Stimulated activated naive CD8-positive, alpha-beta T cell treated with anti-CD3 and anti-CD28 coated beads, Interleukin-15, Interleukin-2, amounts not matched to agents 100 ng/mL and 50 ng/mL, for 24 hours (primary cell): ENCODE measurements around the gene YOD1.
"Not testable (repeated sequence)": the region's sequence is repeated elsewhere in the genome, so short reads cannot be mapped to it uniquely, and the experiment has no call there.

Experiments used
- H3K27ac Mint-ChIP-seq: one replicate; pipeline ENCODE4 v1.8.0; 2021; ENCODE audit warnings: mild to moderate bottlenecking, mixed read lengths
- H3K27me3 Mint-ChIP-seq: one replicate; pipeline ENCODE4 v1.8.0; 2021; ENCODE audit warnings: mixed read lengths
- H3K36me3 Mint-ChIP-seq: one replicate; pipeline ENCODE4 v1.8.0; 2021; ENCODE audit warnings: low read depth, mixed read lengths
- H3K4me1 Mint-ChIP-seq: one replicate; pipeline ENCODE4 v1.8.0; 2021; ENCODE audit warnings: low read depth, mixed read lengths
- H3K4me3 Mint-ChIP-seq: one replicate; pipeline ENCODE4 v1.8.0; 2021; ENCODE audit warnings: mild to moderate bottlenecking, mixed read lengths
- H3K9me3 Mint-ChIP-seq: one replicate; pipeline ENCODE4 v1.8.0; 2021; ENCODE audit warnings: mixed read lengths

YOD1 gene

GRCh38 chr1:207047505-207047904, 3.5 kb downstream of the YOD1 start:
- Mint-ChIP-seq H3K27me3 (no peaks in the 10 kb centered on the region), H3K27ac (no peak overlapping the region), H3K4me1 (peaks cover 70% of the 10 kb centered on the region), H3K36me3 (peaks cover 59% of the 10 kb centered on the region), H3K9me3 (no peaks in the 10 kb centered on the region), H3K4me3 (no peak overlapping the region)

GRCh38 chr1:207045453-207045852, 5.6 kb downstream of the YOD1 start:
- H3K36me3 Mint-ChIP-seq: peaks cover 60% of the 10 kb centered on the region

GRCh38 chr1:207041397-207041796, 9.6 kb downstream of the YOD1 start:
- H3K27ac Mint-ChIP-seq, H3K27me3 Mint-ChIP-seq, H3K9me3 Mint-ChIP-seq, H3K4me3 Mint-ChIP-seq: not testable (repeated sequence)
- Mint-ChIP-seq H3K36me3 (peaks cover 32% of the 10 kb centered on the region), H3K4me1 (peaks cover 27% of the 10 kb centered on the region)

More at GRCh38 chr1:207045453-207045852, 5.6 kb downstream of the YOD1 start:
- Mint-ChIP-seq H3K4me3 (no peak overlapping the region), H3K4me1 (peaks cover 55% of the 10 kb centered on the region), H3K9me3 (no peaks in the 10 kb centered on the region), H3K27me3 (no peaks in the 10 kb centered on the region), H3K27ac (no peak overlapping the region)

- H3K36me3 Mint-ChIP-seq: peaks cover 21% of the 10 kb centered on the region
- peaks cover 16% of the 10 kb centered on the region for H3K4me1 Mint-ChIP-seq
- H3K4me3 Mint-ChIP-seq: no peak overlapping the region
- no peaks in the 10 kb centered on the region for H3K27me3 Mint-ChIP-seq
- no peak overlapping the region for H3K27ac Mint-ChIP-seq
- no peaks in the 10 kb centered on the region for H3K9me3 Mint-ChIP-seq
Measured at GRCh38 chr1:207040181-207040533, 10.9 kb downstream of the YOD1 start.

- no peak overlapping the region for H3K4me3 Mint-ChIP-seq
- H3K27ac Mint-ChIP-seq: no peak overlapping the region
Measured at GRCh38 chr1:207039380-207040180, 11.4 kb downstream of the YOD1 start.

GRCh38 chr1:207036865-207037264, 14.1 kb downstream of the YOD1 start:
- Mint-ChIP-seq H3K36me3 (no peaks in the 10 kb centered on the region), H3K27ac (no peak overlapping the region), H3K4me3 (no peak overlapping the region), H3K9me3 (no peaks in the 10 kb centered on the region), H3K4me1 (no peaks in the 10 kb centered on the region), H3K27me3 (peaks cover 14% of the 10 kb centered on the region)

More at GRCh38 chr1:207039380-207040180, 11.4 kb downstream of the YOD1 start:
- H3K36me3 Mint-ChIP-seq: peaks cover 16% of the 10 kb centered on the region
- H3K9me3 Mint-ChIP-seq: no peaks in the 10 kb centered on the region
- H3K27me3 Mint-ChIP-seq: no peaks in the 10 kb centered on the region
- peaks cover 12% of the 10 kb centered on the region for H3K4me1 Mint-ChIP-seq

- Mint-ChIP-seq H3K4me3 (no peak overlapping the region), H3K4me1 (no peaks in the 10 kb centered on the region), H3K9me3 (no peaks in the 10 kb centered on the region), H3K27ac (no peak overlapping the region), H3K36me3 (no peaks in the 10 kb centered on the region), H3K27me3 (peaks cover 23% of the 10 kb centered on the region)
Measured at GRCh38 chr1:207035877-207036551, 15.0 kb downstream of the YOD1 start.

- no peak overlapping the region for H3K4me3 Mint-ChIP-seq
- no peak overlapping the region for H3K27ac Mint-ChIP-seq
- peaks cover 31% of the 10 kb centered on the region for H3K27me3 Mint-ChIP-seq
- H3K36me3 Mint-ChIP-seq: no peaks in the 10 kb centered on the region
- no peaks in the 10 kb centered on the region for H3K9me3 Mint-ChIP-seq
- no peaks in the 10 kb centered on the region for H3K4me1 Mint-ChIP-seq
Measured at GRCh38 chr1:207034998-207035397, 16.0 kb downstream of the YOD1 start.

GRCh38 chr1:207034208-207034607, 16.8 kb downstream of the YOD1 start:
- H3K9me3 Mint-ChIP-seq: no peaks in the 10 kb centered on the region
- no peaks in the 10 kb centered on the region for H3K36me3 Mint-ChIP-seq
- H3K4me1 Mint-ChIP-seq: no peaks in the 10 kb centered on the region
- peaks cover 39% of the 10 kb centered on the region for H3K27me3 Mint-ChIP-seq
- H3K27ac Mint-ChIP-seq: no peak overlapping the region
- H3K4me3 Mint-ChIP-seq: no peak overlapping the region

- Mint-ChIP-seq H3K9me3 (no peaks in the 10 kb centered on the region), H3K27ac (no peak overlapping the region), H3K36me3 (no peaks in the 10 kb centered on the region), H3K4me1 (no peaks in the 10 kb centered on the region), H3K27me3 (peaks cover 46% of the 10 kb centered on the region), H3K4me3 (no peak overlapping the region)
Measured at GRCh38 chr1:207033302-207033701, 17.7 kb downstream of the YOD1 start.

- Mint-ChIP-seq H3K27ac (no peak within 1 kb of the TSS), H3K27me3 (peaks cover 51% of the 10 kb centered on the region), H3K36me3 (no peaks in the 10 kb centered on the region), H3K4me3 (no peak within 1 kb of the TSS), H3K9me3 (no peaks in the 10 kb centered on the region), H3K4me1 (no peaks in the 10 kb centered on the region)
Measured at GRCh38 chr1:207032528-207033017, 18.4 kb downstream of the YOD1 start, which contains the start of gene C1orf116. Gene C1orf116 (minus strand): TSS chr1:207032756. CDS start chr1:207027598, 5,158 bp downstream.

- Mint-ChIP-seq H3K9me3 (no peaks in the 10 kb centered on the region), H3K27ac (no peak overlapping the region), H3K4me1 (no peaks in the 10 kb centered on the region), H3K36me3 (no peaks in the 10 kb centered on the region), H3K27me3 (peaks cover 58% of the 10 kb centered on the region), H3K4me3 (no peak overlapping the region)
Measured at GRCh38 chr1:207031632-207032264, 19.3 kb downstream of the YOD1 start.

- Mint-ChIP-seq H3K4me1 (no peaks in the 10 kb centered on the region), H3K27me3 (peaks cover 62% of the 10 kb centered on the region), H3K4me3 (no peak overlapping the region), H3K27ac (no peak overlapping the region), H3K36me3 (no peaks in the 10 kb centered on the region), H3K9me3 (no peaks in the 10 kb centered on the region)
Measured at GRCh38 chr1:207031016-207031415, 20.0 kb downstream of the YOD1 start.

- Mint-ChIP-seq H3K4me1 (no peaks in the 10 kb centered on the region), H3K36me3 (no peaks in the 10 kb centered on the region), H3K9me3 (no peaks in the 10 kb centered on the region), H3K27me3 (peaks cover 64% of the 10 kb centered on the region), H3K4me3 (no peak overlapping the region), H3K27ac (no peak overlapping the region)
Measured at GRCh38 chr1:207030522-207031009, 20.4 kb downstream of the YOD1 start.
